GM12873 (cell line): Measurements from ENCODE around the gene SLC6A19.

ENCODE experiments used
- CTCF ChIP-seq: IDR thresholded peaks from 2 replicates; pipeline ENCODE4 v1.5.1; 2012; ENCODE audit warnings: low read depth, mild to moderate bottlenecking, moderate library complexity, low read length, control low read depth; ENCODE audit not compliant: insufficient read depth; ENCODE audit errors: missing control alignments

Gene SLC6A19

GRCh38 chr5:1227667-1228066, 26.3 kb downstream of the SLC6A19 start:
- no peak for TF ChIP-seq CTCF

DNA sequence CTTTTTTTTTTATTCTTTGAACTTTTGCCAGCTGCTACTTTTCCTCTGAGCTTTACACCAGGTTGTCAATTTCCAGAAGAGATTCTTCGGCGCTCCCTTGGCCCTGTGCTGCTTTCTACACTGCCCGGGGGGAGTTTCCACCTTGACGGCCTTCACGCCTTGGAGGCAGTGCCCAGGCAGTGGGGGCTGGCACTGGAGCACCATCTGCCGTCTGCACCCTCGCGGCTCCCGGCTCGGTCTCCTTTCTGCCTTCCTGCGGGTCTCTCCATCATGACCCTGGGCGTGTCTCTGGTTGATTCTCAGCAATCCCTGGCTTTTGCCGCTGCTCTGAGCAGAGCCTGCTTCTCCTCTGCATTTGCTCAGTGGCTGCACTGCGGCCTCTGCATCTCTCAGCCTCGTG, 26.7 kb downstream of the SLC6A19 start:
- TF ChIP-seq CTCF, result no peak

- TF ChIP-seq CTCF, result no peak
Measured at GRCh38 chr5:1229822-1230221, 28.4 kb downstream of the SLC6A19 start.

DNA sequence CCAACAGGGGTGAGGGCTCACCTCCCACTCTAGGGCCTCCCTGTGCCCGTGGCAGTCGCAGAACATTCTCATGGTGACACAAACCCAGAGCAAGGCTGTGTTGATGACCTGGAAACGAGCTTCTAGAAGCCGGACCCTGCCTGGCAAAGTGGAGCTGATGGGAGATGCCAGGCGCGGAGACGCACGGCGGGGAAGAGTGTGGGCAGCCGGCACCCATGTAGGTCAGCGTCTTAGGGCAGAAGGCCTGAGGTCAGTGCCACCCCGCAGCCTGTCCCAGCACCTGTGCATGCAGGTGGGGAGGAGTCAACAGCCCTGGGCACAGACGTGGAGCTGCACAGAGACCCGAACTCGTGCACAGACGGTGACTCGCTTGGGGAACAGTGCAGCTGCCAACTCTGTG, 29.2 kb downstream of the SLC6A19 start:
- no peak for TF ChIP-seq CTCF

DNA sequence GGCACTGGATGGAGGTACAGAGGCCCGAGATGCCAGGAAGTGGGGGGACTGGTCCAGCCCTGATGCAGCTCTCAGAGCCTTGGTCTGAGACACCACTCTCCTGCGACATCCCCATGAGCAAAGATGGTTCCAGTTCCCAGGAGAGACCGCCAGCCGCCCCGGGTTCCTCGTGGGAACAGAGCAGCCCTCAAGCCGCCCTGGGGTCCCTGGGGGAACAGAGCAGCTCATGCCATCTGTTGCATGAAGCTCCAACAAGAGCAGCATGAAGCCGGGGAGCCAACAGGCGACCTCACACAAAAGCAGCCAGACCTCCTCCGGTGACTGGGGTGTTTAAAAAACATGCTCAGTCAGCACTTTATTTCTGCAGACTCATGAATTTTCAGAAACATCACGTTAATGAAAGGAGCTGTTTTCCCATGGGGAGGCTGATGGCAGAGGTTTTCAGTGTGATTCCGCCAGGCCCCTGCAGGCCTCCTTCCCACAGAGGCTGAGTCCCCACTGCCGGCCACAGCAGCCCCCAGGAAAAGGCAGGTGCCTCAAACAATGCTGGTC, 30.0 kb downstream of the SLC6A19 start:
- TF ChIP-seq CTCF, result no peak

GRCh38 chr5:1232780-1233179, 31.4 kb downstream of the SLC6A19 start:
- TF ChIP-seq CTCF, result no peak

DNA sequence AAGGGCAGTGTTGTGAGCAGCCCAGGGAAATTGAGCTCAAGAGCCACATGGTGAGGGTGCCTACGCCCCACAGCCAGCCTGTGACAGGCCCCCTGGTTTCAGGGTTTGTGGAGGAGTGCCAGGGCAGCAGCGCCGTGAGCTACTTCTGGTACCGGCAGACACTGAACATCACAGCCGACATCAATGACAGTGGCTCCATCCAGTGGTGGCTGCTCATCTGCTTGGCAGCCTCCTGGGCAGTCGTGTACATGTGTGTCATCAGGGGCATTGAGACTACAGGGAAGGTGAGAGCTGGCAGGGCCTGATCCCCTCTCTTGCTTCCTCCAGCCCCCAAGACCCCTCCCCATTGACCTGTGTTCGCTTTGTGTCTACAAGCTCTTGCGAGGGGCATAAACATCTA, 34.0 kb downstream of the SLC6A19 start:
- no peak for TF ChIP-seq CTCF
